Neuronal stem cell (in vitro differentiated cells): ENCODE results near the gene FUT3.

Source experiments
- DNase-seq: peaks from one replicate; pipeline ENCODE4 v3.0.0-alpha.2; 2013; ENCODE audit warnings: low spot score
- H2AFZ ChIP-seq: one replicate; pipeline ENCODE4 v1.6.1; 2013; ENCODE audit warnings: mild to moderate bottlenecking, low read length, inconsistent platforms
- H2AK5ac ChIP-seq: 2 replicates; pipeline ENCODE4 v1.6.1; 2013; ENCODE audit warnings: low read depth, mild to moderate bottlenecking, inconsistent platforms, low read length, moderate library complexity, mixed read lengths
- H2BK120ac ChIP-seq: 2 replicates; pipeline ENCODE4 v1.6.1; 2013; ENCODE audit warnings: low read depth, mild to moderate bottlenecking, inconsistent platforms, low read length, moderate library complexity, mixed read lengths
- H2BK12ac ChIP-seq: one replicate; pipeline ENCODE4 v1.6.1; 2013; ENCODE audit warnings: low read length, inconsistent platforms
- H2BK15ac ChIP-seq: 2 replicates; pipeline ENCODE4 v1.6.1; 2013; ENCODE audit warnings: mild to moderate bottlenecking, low read length, inconsistent platforms, mixed read lengths
- H2BK5ac ChIP-seq: one replicate; pipeline ENCODE4 v1.6.1; 2013; ENCODE audit warnings: inconsistent platforms, mild to moderate bottlenecking, low read length, moderate library complexity
- H3K14ac ChIP-seq: one replicate; pipeline ENCODE4 v1.6.1; 2013; ENCODE audit warnings: low read length, inconsistent platforms
- H3K18ac ChIP-seq: 2 replicates; pipeline ENCODE4 v1.6.1; 2013; ENCODE audit warnings: low read length, inconsistent platforms
- H3K23ac ChIP-seq: 2 replicates; pipeline ENCODE4 v1.6.1; 2013; ENCODE audit warnings: low read depth, mild to moderate bottlenecking, mixed read lengths, low read length, inconsistent platforms; ENCODE audit not compliant: poor library complexity
- H3K27ac ChIP-seq: replicated peaks from 3 replicates; pipeline ENCODE4 v1.5.1; 2013; ENCODE audit warnings: low read length, inconsistent platforms
- H3K27me3 ChIP-seq, 3 experiments: 2 replicates each; pipeline ENCODE4 v1.6.1; 2013; ENCODE audit warnings: low read length in 3 of 3, mild to moderate bottlenecking in 2 of 3, inconsistent platforms in 1 of 3, low read depth in 1 of 3, mixed read lengths in 1 of 3, moderate library complexity in 1 of 3; ENCODE audit not compliant: control insufficient read depth in 3 of 3, insufficient read depth in 3 of 3
- H3K36me3 ChIP-seq, 2 donors: replicated peaks in 1 of 2; 2 replicates each; pipeline ENCODE4 v1.6.1; 2013; ENCODE audit warnings: low read length in 2 of 2; ENCODE audit not compliant: control insufficient read depth in 2 of 2, insufficient read depth in 2 of 2
- H3K4ac ChIP-seq: 2 replicates; pipeline ENCODE4 v1.6.1; 2013; ENCODE audit warnings: inconsistent platforms, mild to moderate bottlenecking, low read length, moderate library complexity
- H3K4me1 ChIP-seq, 2 donors: 1 replicate in 1 of 2; 2 replicates in 1 of 2; pipeline ENCODE4 v1.6.1; 2013; ENCODE audit warnings: low read length in 2 of 2, low read depth in 1 of 2; ENCODE audit not compliant: control insufficient read depth in 2 of 2, insufficient read depth in 1 of 2
- H3K4me2 ChIP-seq: one replicate; pipeline ENCODE4 v1.6.1; 2013; ENCODE audit warnings: mild to moderate bottlenecking, low read length, inconsistent platforms; ENCODE audit not compliant: insufficient read depth, poor library complexity, severe bottlenecking
- H3K4me3 ChIP-seq, 2 donors: 2 replicates each; pipeline ENCODE4 v1.5.1; 2013; ENCODE audit warnings: low read length in 2 of 2, mild to moderate bottlenecking in 2 of 2, inconsistent platforms in 1 of 2, moderate library complexity in 1 of 2
- H3K79me1 ChIP-seq: one replicate; pipeline ENCODE4 v1.6.1; 2013; ENCODE audit warnings: low read depth, mild to moderate bottlenecking, inconsistent platforms, low read length, moderate library complexity
- H3K9ac ChIP-seq: one replicate; pipeline ENCODE4 v1.6.1; 2013; ENCODE audit warnings: mild to moderate bottlenecking, low read depth, low read length, inconsistent platforms; ENCODE audit not compliant: poor library complexity
- H3K9me3 ChIP-seq, 2 donors: replicated peaks in 1 of 2; 2 replicates each; pipeline versions ENCODE3 to v1.6.1; 2013; ENCODE audit warnings: low read length in 2 of 2, mild to moderate bottlenecking in 2 of 2, inconsistent platforms in 1 of 2, low read depth in 1 of 2, mixed read lengths in 1 of 2, moderate library complexity in 1 of 2; ENCODE audit not compliant: control insufficient read depth in 2 of 2, insufficient read depth in 1 of 2
- H4K8ac ChIP-seq: one replicate; pipeline ENCODE4 v1.6.1; 2013; ENCODE audit warnings: low read depth, mild to moderate bottlenecking, inconsistent platforms, low read length, moderate library complexity
- H4K91ac ChIP-seq: one replicate; pipeline ENCODE4 v1.6.1; 2013; ENCODE audit warnings: low read length, low read depth, mild to moderate bottlenecking, inconsistent platforms; ENCODE audit not compliant: poor library complexity
- WGBS, 2 donors: extraction: QIAGEN DNeasy Blood & Tissue Kit; methylation state at CpG; one replicate each; pipeline ENCODE4 v1.1.7; 2013; ENCODE audit warnings: missing lambda C conversion rate in 2 of 2, mixed read lengths in 1 of 2; ENCODE audit not compliant: insufficient read length in 2 of 2, insufficient replicate concordance in 1 of 2; ENCODE audit errors: extremely low coverage in 2 of 2; 5-methylcytosine and 5-hydroxymethylcytosine counted together

FUT3 gene

GRCh38 chr19:5795382-5795919, 55.8 kb downstream of the FUT3 start:
- no peak overlapping the region for H2BK5ac ChIP-seq
- no peak overlapping the region for H2BK120ac ChIP-seq
- DNase-seq = no peak
- H3K9ac ChIP-seq = no peak overlapping the region
- H2BK15ac ChIP-seq = no peak overlapping the region
- H3K4me1 ChIP-seq = peaks cover 2 to 8% of the 10 kb centered on the region in 2 donors
- H3K9me3 ChIP-seq = peaks cover 0 to 2% of the 10 kb centered on the region in 2 donors
- no peak overlapping the region for H2AK5ac ChIP-seq
- no peak overlapping the region for H3K4me3 ChIP-seq
- H3K23ac ChIP-seq = no peak overlapping the region
- H3K27me3 ChIP-seq = peaks cover 0 to 4% (median 0%) of the 10 kb centered on the region in 3 experiments
- H3K27ac ChIP-seq = no peak overlapping the region
- peaks cover 2% of the 10 kb centered on the region for H3K79me1 ChIP-seq
- no peak overlapping the region for H3K18ac ChIP-seq
- H2BK12ac ChIP-seq = no peak overlapping the region
- no CpG with 5 or more reads among the region's 7 CpGs for WGBS, 2 donors
- no peak overlapping the region for H3K4me2 ChIP-seq
- H3K4ac ChIP-seq = no peak overlapping the region
- no peak overlapping the region for H2AFZ ChIP-seq
- H4K8ac ChIP-seq = no peak overlapping the region
- no peak overlapping the region for H4K91ac ChIP-seq
- no peaks in the 10 kb centered on the region for H3K36me3 ChIP-seq
- H3K14ac ChIP-seq = no peak overlapping the region

- Histone ChIP-seq H2BK15ac (no peak overlapping the region), H3K79me1 (peaks cover 9% of the 10 kb centered on the region), H2BK5ac (peak overlapping the region; percentile 5), H3K4ac (no peak overlapping the region), H3K9me3 (peaks cover 0 to 2% of the 10 kb centered on the region in 2 donors), H3K4me2 (no peak overlapping the region), H3K36me3 (peaks cover 13 to 20% of the 10 kb centered on the region in 2 donors), H2AFZ (no peak overlapping the region), H2BK120ac (no peak overlapping the region), H3K18ac (no peak overlapping the region), H3K27ac (no peak overlapping the region), H3K9ac (no peak overlapping the region), H2AK5ac (peak overlapping the region; percentile 79), H3K27me3 (peaks cover 0 to 4% (median 0%) of the 10 kb centered on the region in 3 experiments), H3K23ac (no peak overlapping the region), H4K91ac (no peak overlapping the region), H2BK12ac (no peak overlapping the region), H4K8ac (no peak overlapping the region), H3K4me3 (peak overlapping the region in 1 of 2 donors; percentile 23), H3K14ac (no peak overlapping the region), H3K4me1 (peaks cover 4 to 7% of the 10 kb centered on the region in 2 donors)
- DNase-seq = no peak
- WGBS, 2 donors = no CpG with 5 or more reads among the region's 3 CpGs
These were observed 58.1 kb downstream of the FUT3 start for GRCh38 chr19:5793188-5793587.
